ENCODE measurements around the gene COX6B2.
"Not testable (repeated sequence)": the region's sequence is repeated elsewhere in the genome, so short reads cannot be mapped to it uniquely, and the experiment has no call there.

The COX6B2 gene

DNA sequence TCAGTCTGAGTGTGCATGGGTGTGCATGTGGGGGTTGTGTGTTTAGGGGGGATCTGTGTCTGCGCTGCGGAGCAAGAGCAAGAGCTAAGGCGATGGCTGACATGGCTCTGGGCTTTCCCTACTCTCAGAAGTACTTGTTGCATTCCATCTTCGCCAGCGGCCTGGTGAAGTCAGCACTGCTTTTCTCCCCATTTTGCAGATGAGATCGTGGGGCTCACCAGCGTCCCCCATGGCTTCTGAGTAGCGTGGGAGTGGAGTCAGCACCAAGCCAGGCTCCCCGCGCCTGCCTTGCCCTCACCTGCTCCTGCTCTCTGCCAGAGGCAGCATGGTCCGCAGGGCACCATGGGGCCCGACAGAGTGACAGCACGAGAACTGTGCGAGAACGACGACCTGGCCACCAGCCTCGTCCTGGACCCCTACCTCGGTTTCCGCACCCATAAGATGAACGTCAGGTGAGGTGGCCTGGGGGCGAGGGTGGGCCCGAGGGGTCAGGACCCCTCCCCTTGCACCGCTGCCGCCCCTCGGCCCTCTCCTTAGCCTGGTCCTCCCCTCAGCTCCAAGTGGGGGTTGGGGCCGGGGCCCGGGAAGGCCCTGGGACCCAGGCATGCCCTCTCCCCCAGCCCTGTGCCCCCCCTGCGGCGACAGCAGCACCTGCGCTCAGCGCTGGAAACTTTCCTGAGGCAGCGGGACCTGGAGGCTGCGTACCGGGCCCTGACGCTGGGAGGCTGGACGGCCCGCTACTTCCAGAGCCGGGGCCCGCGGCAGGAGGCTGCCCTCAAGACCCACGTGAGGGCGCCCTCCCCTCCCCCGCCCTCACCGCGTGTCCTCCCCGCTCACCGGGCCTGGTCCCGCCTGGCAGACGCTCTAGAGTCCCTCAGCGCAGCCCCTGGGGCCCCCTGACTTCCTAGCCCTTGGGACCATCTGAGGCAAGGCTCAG lies 12.7 kb downstream of the COX6B2 start:
- no peak for DNase-seq

DNA sequence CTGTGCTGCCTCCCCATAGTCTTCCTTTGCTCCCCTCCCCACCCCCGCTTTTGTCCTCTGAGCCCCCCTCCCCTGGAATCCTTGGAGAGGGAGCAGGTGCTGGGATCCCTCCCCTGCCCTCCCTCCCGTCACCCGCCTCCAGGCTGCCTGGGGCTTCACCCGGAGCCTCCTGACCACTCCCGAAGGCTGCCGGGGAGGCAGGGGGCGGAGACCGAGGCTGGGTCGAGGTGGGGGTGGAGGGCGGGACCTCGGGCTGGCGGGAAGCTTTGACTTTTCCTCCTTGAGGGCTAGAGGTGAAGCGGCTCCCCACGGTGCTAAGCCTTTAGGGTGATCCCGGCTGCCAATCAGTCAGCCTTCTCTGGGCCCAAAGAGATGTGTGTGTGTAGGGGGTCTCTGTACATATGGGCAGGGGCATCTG lies 13.3 kb downstream of the COX6B2 start:
- DNase-seq = peak in 4 of 6 experiments; percentile 26 to 37 (median 31)

DNA sequence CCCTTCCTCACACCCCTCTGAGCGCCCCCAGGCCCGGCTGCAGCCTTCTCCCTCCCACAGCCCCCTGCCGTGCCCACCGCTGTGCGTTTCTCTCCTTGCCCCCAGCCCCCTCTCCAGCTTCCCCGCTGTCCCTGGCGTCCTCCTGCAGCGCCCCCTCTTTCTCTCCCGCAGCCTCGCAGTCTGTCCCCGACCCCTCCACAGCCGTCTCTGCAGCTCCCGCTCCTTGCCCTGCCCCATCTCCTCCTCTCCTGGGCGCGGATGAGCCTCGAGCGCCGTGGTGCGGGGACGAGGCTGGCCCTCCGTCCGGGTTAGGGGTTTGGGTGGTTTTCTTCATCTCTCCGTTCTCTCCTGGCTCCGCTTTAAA lies 13.8 kb downstream of the COX6B2 start:
- peak in 1 of 6 experiments; percentile 21 for DNase-seq

DNA sequence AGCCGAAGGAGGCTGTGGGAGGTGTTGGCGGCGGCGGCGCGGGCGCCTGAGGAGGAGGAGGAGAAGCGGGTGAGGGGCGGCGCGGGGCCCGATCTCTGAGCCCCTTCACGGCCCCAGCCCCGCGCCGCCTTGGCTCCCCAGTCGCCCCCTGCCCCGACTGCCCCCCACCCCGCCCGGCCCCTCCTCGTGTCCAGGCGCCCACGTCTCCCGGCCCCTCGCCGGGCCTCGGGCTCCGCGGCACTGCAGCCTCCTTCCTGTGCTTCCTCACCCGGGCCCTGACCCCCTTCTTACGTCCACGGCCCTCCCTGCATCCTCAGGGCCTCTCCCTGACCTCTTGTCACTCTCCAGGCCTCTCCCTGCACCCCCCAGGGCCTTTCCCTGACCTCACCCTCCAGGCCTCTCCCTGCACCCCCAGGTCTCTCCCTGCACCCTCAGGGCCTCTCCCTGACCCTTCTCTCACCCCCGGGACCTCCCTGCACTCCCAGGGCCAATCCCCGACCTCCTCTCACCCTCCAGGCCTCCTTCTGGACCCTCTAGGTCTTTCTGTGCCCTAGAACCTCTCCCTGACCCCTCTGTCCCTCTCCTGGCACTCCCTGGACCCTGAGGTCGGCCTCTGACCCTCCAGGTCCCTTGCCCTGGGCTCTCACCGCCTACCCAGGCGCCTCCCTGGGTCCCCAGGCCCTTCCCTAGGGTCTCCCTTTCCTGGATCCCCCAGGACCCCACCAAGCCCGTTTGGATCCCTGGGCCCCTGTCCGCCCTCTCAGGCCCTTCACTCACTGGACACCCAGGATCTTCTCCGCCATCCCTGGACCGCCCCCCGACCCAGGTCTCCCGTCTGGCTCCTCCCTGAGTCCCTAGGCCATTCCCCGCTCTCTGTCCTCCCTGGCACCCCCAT lies 14.4 kb downstream of the COX6B2 start:
- peak in 2 of 6 experiments; percentile 37 to 53 for DNase-seq

DNA sequence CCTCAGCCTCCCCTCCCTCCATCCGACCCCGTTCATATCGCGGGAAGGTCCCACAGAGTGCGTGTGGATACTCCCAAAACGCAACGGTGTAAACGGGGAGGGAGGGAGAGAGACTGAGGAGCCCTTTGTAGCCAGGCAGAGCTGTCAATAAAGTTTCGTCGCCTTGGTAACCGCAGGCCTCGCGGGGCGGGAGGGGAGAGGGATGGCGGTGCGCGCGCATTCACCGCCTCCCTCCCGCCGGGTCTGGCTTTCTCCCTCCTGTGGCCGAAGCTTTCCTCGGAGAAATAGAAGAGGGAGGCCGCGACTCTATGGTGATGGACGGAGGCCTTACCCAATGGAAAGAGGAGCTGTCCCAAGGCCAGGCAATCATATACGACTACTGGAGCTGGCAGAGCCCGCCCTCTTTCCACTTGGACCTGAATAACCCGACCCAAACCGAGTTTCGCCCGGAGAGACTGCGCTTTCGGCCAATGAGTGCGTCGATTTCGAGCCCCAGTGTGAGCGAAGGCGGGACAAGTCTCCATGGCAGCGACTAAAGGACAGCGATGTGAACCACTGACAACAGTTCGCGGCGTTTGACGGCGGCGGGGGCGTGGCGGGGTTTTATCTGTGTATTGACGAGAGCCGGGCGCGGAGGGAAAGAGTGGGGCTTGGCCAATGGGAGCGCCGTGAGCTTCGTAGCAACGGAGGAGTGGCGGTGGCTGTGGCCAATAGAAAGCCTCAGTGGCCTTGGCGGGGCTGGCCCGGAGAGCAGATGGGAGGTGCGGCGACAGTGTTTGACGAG lies 15.2 kb downstream of the COX6B2 start, which contains the start of gene KMT5C:
TSS of gene KMT5C (plus strand) at position 772 of the 784 bp plus-strand sequence. CDS start 2,061 bp downstream, outside the sequence.
- peak; percentile 99 to 100 (median 100) for DNase-seq

DNA sequence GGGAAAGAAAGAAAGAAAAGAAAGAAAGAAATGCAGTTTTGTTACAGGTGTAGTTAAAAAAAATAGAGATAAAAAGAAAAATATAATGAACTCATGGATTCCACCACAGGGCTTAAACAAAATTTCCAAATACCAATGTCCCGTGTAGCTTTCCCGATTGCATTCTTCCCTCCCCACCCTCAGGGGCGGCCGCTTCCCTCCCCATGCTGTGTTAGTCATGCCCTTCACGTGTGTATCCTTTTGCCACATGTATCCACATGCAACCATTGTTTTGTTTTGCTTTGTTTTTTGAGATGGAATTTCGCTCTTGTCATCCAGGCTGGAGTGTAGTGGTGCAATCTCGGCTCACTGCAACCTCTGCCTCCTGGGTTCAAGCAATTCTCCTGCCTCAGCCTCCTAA lies 18.4 kb downstream of the COX6B2 start:
- no peak for DNase-seq

DNA sequence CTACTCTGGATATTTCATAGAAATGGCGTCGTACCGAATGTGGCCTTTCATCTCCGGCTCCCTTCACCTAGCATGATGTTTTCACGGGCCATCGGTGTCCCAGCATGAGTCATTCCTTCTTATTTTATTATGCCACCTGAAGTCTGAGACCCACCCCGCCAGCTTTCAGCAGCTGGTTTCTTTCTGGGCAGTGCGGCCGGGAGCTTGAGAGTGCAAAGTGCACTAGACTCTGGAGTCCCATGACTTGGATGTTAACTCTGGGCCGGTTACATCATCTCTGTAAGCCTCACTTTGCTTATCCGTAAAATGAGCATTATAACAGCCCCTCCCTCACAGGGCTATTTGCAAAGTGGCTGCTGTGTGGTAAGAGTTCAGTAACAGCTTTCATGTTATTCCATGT lies 20.6 kb downstream of the COX6B2 start:
- DNase-seq = no peak

DNA sequence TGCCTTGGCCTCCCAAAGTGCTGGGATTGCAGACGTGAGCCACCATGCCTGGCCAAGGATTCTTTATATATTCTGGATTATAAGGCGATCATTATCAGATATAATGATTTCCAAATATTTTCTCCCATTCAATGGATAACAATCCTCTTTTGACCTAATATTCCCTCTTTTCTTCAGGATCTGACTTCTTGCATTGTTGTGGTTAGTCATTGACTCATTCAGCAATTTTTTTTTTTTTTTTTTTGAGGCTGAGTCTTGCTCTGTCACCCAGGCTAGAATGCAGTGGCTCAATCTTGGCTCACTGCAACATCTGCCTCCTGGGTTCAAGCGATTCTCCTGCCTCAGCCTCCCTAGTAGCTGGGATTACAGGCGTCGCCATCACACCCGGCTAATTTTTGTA lies 24.7 kb downstream of the COX6B2 start:
- not testable (repeated sequence) for DNase-seq

DNA sequence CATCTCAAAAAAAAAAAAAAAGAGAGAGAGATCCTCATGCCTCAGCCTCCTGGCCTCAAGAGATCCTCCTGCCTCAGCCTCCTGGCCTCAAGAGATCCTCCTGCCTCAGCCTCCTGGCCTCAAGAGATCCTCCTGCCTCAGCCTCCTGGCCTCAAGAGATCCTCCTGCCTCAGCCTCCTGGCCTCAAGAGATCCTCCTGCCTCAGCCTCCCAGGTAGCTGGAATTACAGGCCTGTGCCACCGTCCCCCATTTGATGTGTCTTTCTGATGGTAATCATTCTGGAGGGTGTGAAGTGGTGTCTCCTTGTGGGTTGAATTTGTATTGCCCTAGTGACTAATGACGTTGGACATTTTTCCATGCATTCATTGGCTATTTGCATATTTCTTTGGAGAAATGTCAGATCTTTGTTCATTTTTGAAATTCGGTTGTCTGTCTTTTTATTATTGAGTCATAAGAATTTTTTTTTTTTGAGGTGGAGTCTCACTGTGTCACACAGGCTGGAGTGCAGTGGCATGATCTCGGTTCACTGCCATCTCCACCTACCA lies 25.7 kb downstream of the COX6B2 start:
- not testable (repeated sequence) for DNase-seq

DNA sequence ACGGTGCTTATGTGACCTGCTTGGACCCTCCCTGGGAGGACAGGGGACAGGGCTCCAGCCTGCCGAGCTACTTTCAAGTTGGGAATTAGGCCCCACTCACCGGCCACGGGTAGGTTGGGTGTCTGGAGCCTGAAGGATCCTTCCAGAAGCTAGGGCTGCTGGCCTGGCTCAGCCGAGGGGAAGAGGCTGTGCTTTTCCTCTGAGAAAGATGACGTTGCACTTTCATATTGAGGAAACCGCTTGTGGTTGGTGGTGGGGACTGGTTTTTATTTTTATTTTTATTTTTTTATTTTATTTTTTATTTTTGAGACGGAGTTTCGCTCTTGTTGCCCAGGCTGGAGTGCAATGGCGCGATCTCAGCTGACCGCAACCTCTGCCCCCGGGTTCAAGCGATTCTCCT lies 29.3 kb downstream of the COX6B2 start, which contains the start of gene TMEM150B:
TSS of gene TMEM150B (minus strand) at position 170 of the 400 bp plus-strand sequence. CDS start 4,305 bp downstream, outside the sequence.
- no peak for DNase-seq

DNA sequence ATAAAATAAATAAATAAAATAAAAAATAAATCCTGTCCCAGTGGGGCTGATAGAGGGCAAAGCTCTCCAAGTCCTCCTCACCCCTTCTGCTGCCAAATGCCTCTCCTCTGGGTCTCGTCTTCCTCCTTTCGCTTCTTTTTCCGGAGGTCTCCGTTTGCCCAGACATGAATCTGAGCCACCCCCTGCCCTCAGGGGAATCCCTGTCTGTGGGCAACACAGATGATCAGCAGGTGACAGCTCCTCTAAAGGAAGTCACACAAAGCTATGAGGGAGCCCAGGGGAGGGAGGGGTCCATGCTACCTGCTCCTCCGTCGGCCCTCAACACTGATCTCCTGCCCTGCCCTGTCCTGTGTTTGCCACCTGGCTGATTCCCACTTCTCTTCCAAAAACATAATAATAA lies 29.9 kb downstream of the COX6B2 start:
- no peak for DNase-seq

DNA sequence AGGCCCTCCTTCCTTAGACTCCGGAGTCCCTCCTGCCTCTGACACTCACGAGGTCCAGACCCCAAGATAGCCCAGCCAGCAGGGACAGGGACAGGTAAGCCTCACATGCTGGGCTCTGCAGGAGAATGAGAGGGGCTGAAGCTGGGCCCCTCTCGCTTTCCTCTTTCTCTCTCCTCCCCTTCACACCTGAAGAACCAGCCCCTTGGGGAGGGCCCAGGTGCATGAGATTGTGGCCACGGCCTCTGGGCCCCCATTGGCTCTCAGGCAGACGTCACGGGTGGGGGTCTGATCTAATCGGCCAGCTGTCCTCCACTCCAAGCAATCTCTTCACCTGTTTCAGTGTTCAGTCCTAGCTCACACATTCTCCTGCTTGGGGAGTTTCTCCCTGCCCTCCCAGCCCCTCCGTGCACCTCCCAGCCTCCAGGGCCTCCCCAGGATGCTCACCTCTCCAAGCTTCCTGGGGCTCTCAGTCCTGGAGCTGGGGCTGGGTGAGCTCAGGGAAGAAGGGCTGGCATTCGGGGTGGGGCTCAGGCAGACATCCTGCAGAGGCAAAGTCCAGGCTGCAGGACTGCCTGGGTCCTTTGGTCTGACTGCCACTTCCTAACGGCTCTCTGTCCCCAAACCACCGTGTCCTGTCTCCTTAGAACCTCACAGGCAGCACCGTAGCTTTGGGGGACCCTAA lies 32.2 kb downstream of the COX6B2 start:
- no peak for DNase-seq

DNA sequence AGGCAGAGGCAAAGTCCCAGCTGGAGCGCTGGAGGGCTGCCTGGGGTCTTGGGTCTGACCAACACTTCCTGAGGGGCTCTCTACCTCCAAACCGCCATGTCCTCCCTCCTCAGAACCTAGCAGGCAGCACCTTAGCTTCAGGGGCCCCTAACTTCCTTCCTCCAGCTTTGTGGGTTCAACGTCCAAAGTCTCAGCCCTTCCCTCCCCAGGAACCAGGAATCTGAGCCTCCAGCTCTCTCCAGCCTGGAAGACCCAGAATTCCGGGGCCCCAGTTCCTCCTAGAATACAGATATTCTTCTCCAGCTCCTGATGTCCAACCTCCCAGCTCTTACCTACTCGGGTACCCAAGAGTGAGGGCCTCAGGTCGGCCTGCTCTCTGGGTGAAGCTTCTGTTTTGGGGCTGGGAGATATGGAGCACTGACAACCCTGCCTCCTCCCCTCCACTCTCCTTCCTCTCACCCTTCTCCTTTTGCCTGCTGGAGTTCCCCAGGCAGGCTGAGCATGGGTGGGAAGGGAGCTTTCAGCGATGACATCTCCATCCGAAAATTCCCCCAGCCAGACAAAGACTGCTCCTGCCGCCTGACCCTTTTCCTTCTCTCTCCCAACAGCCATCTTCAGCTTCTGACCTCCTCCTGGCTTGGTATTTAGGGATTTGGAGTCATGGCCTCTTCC lies 32.9 kb downstream of the COX6B2 start:
- no peak for DNase-seq

DNA sequence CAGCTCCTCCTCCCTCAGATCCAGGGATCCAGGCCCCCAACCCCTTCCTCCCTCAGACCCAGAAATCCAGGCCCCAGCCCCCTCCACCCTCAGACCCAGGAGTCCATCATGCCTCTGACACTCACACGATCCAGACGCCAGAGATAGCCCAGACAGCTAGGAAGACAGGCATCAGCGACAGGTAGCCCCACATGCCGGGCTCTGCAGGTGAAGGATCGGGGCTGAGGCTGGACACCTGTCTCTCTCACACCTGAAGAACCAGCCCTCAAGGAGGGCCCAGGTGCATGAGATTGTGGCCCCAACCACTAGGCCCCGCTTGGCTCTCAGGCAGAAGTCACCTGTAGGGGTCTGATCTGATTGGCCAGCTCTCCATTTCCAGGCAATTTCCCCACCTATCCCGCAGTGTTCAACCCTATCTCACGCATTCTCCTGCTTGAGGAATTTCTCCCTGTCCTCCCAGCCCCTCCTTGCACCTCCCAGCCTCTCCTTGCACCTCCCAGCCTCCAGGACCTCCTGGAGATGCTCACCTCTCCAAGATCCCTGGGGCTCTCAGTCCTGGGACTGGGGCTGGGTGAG lies 33.6 kb downstream of the COX6B2 start:
- DNase-seq = no peak

DNA sequence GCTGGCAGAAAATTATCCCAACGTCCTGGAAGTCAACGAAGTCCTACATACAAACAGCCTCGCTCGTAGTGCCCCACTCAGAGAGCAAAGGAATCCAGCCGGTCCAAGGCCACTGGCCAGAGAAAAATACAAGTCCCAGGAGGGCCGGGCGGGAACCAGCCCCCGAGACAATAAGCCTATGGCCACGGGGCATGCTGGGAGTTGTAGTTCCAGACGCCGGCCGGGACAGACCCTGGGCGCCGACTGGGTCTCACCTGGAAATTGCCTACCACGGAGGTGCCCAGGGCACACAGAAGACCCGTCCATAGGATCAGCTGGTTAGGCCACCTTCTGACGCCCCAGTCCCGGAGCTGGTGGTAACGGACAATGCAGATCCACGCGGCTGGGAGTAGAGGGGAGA lies 34.7 kb downstream of the COX6B2 start:
- DNase-seq = no peak

DNA sequence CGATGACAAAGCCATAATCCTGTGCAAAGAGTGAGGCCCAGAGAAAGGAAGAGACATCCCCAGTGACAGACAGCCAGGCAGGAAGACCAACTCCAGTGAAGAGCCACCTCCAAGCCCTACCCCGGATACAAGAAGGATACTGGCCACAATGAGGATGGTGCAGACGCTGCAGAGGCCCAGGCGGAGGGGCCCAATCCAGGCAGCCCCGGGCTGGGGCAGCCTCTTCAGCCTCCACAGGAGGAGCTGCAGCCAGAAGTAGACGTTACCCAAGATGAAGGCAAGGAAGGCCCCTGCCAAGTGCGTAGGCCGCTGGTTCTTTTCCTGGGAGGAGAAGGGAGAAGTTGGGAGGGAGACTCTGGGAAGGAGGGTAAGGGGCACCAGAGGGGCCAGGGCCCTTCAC lies 37.9 kb downstream of the COX6B2 start:
- DNase-seq = no peak

DNA sequence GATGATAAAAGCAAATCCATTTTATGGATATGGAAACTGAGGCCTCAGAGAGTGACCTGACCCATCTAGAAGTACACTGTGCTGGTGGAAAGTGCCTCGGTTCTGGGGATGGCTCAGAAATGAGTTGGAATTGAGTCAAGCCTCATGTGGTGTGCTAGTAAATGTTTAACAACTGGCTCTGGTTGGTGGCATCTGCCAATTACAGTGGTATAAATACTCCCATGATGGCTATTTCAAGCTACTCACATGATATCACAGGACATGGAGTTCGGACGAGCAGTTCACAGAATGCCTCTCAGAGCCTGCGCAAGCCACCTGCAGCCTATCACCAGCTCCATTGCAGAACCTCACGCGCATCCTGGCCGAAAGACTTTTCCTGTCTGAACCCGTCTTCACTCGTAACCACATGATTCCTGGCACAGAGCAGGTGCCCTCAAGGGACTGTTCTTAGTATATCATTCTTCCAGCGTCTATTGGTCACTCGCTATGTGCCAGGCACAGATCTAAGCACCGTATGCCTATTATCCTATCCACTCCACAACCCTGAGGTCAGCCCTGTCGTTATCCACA lies 38.5 kb downstream of the COX6B2 start:
- DNase-seq = no peak

DNA sequence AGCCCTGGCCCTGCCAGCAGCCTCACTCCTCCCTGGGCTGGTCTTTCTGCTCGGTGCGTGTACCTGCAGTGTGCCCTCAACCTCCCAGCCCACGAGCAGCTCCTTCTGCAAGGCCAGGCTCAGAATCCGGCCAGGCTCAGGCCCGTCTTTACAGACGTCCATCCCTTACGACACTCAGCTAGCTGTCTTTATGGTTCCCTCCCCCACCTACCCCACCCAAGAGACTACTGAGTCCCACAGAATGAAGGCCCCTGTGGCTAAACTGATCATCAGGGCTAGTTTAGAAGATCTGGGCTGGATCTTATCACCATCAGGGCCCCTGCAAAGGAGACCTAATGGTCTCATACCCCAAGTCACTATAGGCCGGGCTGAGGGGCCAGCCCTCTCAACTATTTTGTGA lies 40.1 kb downstream of the COX6B2 start:
- no peak for DNase-seq

DNA sequence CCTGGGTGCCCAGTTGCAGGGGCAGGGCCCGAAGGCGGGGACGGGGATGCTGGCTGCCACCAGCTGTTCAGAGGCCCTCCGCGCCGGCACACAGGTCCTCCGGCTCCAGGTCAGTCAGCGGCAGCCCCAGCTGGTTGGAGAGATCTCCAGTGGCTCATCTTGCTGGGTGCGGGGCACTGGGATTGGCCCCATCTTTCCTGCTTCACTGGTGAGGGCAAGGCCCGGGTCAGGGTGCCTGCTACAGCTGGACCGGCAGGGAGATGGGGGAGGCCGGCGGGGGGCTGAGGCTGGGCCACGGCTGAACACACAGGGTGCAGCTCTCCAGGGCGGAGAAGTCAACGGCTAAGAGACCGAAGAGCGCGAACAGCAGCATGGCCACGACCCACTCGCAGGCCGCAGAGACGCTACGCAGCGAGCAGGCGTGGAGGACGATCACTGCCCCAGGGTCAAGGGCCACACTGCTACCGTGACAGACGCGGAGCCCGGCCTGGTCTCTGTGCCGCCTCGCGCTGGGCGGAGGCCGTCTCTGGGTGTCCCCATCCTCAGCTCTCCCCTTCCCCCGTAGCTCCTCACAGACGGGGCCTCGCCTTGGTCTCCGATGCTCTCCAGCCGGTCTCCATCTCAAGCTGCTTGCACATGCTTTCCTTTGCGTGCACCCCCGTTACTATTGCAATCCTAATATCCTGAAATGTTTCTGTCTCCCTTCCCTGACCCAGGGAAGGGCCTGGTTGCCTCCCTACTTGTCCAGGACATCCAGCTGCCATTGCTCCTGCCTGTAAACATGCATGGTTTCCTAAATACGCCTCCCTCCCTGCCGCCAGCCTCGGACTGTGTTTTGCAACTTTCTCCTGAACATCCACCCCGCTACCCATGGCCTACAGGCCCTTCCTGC lies 41.7 kb downstream of the COX6B2 start:
- DNase-seq = no peak

Data from stimulated activated naive CD4-positive, alpha-beta T cell (primary cell).